ENCODE data around the gene STX12. TPM values are rescaled to one million over a fixed set of nuclear protein-coding genes. Genes with fewer than 3 reads are reported as not detected.

Gene STX12
- total and polyA plus RNA-seq, 2 experiments from 2014 or later = 6.1 to 9.0 TPM

DNA sequence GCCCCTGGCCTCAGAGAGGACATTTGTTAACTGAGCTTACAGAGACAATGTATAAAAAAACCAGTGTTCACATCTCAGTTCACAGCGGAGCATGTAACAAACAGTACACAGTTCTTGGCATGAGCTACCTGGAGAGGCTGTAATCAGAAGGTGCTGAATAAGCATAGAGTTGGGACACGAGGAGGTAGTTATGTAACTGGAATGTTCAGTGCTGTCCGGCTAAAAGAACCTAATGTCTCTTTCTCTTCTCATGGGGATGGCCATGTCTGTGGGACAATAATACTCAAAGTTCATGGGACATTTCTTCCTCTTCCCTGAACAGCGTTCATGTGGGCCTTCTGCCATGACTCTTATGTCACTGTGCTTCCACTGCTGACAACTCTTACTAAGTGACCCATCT is 17.2 kb upstream of the STX12 start:
- Mint-ChIP-seq H3K9me3 (no peaks in the 10 kb centered on the region), H3K27ac (no peak overlapping the region), H3K4me1 (no peaks in the 10 kb centered on the region), H3K4me3 (no peak overlapping the region), H3K36me3 (ENCODE audit: low read depth) (peaks cover 9% of the 10 kb centered on the region; the same call in 2 of the 3 replicates), H3K27me3 (ENCODE audit: insufficient read depth, low read depth, poor library complexity) (no peaks in the 10 kb centered on the region)
- Histone ChIP-seq H3K4me2 (no peak overlapping the region), H3F3A (replicated peaks; ENCODE audit: low read depth) (no peaks in the 10 kb centered on the region), H4K20me1 (replicated peaks; ENCODE audit: insufficient read depth) (no peaks in the 10 kb centered on the region; the same call in 1 of the 2 replicates), H3K27me3 (ENCODE audit: insufficient read depth) (no peaks in the 10 kb centered on the region), H3K4me1 (ENCODE audit: insufficient read depth) (no peaks in the 10 kb centered on the region), H3K9me2 (ENCODE audit: insufficient read depth) (no peaks in the 10 kb centered on the region), H3K36me3 (ENCODE audit: insufficient read depth) (peaks cover 8% of the 10 kb centered on the region; the same call in 1 of the 2 replicates), H3K27ac (ENCODE audit: low read depth) (no peak overlapping the region), H3K79me2 (replicated peaks; ENCODE audit: insufficient read depth) (no peaks in the 10 kb centered on the region), H3K4me3 (no peak overlapping the region), H2AFZ (no peak overlapping the region)
- TF ChIP-seq EZH2phosphoT487 (IDR thresholded peaks at IDR 0.05; ENCODE audit: unreplicated experiment) (no peak), ZNF114 (CRISPR knock-in tag; IDR thresholded peaks at IDR 0.05) (no peak), EZH2 (IDR thresholded peaks at IDR 0.05; ENCODE audit: low read depth, unreplicated experiment) (no peak), POLR2AphosphoS5 (IDR thresholded peaks at IDR 0.05; ENCODE audit: low read depth) (no peak), CREB1 (CRISPR knock-in tag; IDR thresholded peaks at IDR 0.05; ENCODE audit: low read depth) (no peak)
- TF ChIP-seq, protein P1, sequence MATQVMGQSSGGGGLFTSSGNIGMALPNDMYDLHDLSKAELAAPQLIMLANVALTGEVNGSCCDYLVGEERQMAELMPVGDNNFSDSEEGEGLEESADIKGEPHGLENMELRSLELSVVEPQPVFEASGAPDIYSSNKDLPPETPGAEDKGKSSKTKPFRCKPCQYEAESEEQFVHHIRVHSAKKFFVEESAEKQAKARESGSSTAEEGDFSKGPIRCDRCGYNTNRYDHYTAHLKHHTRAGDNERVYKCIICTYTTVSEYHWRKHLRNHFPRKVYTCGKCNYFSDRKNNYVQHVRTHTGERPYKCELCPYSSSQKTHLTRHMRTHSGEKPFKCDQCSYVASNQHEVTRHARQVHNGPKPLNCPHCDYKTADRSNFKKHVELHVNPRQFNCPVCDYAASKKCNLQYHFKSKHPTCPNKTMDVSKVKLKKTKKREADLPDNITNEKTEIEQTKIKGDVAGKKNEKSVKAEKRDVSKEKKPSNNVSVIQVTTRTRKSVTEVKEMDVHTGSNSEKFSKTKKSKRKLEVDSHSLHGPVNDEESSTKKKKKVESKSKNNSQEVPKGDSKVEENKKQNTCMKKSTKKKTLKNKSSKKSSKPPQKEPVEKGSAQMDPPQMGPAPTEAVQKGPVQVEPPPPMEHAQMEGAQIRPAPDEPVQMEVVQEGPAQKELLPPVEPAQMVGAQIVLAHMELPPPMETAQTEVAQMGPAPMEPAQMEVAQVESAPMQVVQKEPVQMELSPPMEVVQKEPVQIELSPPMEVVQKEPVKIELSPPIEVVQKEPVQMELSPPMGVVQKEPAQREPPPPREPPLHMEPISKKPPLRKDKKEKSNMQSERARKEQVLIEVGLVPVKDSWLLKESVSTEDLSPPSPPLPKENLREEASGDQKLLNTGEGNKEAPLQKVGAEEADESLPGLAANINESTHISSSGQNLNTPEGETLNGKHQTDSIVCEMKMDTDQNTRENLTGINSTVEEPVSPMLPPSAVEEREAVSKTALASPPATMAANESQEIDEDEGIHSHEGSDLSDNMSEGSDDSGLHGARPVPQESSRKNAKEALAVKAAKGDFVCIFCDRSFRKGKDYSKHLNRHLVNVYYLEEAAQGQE (IDR thresholded peaks at IDR 0.05; ENCODE audit: unreplicated experiment) = no peak
- TF ChIP-seq, protein P2, sequence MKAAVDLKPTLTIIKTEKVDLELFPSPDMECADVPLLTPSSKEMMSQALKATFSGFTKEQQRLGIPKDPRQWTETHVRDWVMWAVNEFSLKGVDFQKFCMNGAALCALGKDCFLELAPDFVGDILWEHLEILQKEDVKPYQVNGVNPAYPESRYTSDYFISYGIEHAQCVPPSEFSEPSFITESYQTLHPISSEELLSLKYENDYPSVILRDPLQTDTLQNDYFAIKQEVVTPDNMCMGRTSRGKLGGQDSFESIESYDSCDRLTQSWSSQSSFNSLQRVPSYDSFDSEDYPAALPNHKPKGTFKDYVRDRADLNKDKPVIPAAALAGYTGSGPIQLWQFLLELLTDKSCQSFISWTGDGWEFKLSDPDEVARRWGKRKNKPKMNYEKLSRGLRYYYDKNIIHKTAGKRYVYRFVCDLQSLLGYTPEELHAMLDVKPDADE (IDR thresholded peaks at IDR 0.05) = no peak
- TF ChIP-seq, protein P3, sequence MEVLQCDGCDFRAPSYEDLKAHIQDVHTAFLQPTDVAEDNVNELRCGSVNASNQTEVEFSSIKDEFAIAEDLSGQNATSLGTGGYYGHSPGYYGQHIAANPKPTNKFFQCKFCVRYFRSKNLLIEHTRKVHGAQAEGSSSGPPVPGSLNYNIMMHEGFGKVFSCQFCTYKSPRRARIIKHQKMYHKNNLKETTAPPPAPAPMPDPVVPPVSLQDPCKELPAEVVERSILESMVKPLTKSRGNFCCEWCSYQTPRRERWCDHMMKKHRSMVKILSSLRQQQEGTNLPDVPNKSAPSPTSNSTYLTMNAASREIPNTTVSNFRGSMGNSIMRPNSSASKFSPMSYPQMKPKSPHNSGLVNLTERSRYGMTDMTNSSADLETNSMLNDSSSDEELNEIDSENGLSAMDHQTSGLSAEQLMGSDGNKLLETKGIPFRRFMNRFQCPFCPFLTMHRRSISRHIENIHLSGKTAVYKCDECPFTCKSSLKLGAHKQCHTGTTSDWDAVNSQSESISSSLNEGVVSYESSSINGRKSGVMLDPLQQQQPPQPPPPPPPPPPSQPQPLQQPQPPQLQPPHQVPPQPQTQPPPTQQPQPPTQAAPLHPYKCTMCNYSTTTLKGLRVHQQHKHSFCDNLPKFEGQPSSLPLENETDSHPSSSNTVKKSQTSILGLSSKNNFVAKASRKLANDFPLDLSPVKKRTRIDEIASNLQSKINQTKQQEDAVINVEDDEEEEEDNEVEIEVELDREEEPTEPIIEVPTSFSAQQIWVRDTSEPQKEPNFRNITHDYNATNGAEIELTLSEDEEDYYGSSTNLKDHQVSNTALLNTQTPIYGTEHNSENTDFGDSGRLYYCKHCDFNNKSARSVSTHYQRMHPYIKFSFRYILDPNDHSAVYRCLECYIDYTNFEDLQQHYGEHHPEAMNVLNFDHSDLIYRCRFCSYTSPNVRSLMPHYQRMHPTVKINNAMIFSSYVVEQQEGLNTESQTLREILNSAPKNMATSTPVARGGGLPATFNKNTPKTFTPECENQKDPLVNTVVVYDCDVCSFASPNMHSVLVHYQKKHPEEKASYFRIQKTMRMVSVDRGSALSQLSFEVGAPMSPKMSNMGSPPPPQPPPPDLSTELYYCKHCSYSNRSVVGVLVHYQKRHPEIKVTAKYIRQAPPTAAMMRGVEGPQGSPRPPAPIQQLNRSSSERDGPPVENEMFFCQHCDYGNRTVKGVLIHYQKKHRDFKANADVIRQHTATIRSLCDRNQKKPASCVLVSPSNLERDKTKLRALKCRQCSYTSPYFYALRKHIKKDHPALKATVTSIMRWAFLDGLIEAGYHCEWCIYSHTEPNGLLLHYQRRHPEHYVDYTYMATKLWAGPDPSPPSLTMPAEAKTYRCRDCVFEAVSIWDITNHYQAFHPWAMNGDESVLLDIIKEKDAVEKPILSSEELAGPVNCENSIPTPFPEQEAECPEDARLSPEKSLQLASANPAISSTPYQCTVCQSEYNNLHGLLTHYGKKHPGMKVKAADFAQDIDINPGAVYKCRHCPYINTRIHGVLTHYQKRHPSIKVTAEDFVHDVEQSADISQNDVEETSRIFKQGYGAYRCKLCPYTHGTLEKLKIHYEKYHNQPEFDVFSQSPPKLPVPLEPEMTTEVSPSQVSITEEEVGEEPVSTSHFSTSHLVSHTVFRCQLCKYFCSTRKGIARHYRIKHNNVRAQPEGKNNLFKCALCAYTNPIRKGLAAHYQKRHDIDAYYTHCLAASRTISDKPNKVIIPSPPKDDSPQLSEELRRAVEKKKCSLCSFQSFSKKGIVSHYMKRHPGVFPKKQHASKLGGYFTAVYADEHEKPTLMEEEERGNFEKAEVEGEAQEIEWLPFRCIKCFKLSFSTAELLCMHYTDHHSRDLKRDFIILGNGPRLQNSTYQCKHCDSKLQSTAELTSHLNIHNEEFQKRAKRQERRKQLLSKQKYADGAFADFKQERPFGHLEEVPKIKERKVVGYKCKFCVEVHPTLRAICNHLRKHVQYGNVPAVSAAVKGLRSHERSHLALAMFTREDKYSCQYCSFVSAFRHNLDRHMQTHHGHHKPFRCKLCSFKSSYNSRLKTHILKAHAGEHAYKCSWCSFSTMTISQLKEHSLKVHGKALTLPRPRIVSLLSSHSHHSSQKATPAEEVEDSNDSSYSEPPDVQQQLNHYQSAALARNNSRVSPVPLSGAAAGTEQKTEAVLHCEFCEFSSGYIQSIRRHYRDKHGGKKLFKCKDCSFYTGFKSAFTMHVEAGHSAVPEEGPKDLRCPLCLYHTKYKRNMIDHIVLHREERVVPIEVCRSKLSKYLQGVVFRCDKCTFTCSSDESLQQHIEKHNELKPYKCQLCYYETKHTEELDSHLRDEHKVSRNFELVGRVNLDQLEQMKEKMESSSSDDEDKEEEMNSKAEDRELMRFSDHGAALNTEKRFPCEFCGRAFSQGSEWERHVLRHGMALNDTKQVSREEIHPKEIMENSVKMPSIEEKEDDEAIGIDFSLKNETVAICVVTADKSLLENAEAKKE (CRISPR knock-in tag; IDR thresholded peaks at IDR 0.05) = no peak
- TF ChIP-seq, protein P4, sequence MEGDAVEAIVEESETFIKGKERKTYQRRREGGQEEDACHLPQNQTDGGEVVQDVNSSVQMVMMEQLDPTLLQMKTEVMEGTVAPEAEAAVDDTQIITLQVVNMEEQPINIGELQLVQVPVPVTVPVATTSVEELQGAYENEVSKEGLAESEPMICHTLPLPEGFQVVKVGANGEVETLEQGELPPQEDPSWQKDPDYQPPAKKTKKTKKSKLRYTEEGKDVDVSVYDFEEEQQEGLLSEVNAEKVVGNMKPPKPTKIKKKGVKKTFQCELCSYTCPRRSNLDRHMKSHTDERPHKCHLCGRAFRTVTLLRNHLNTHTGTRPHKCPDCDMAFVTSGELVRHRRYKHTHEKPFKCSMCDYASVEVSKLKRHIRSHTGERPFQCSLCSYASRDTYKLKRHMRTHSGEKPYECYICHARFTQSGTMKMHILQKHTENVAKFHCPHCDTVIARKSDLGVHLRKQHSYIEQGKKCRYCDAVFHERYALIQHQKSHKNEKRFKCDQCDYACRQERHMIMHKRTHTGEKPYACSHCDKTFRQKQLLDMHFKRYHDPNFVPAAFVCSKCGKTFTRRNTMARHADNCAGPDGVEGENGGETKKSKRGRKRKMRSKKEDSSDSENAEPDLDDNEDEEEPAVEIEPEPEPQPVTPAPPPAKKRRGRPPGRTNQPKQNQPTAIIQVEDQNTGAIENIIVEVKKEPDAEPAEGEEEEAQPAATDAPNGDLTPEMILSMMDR (conservative IDR thresholded peaks at IDR 0.05; ENCODE audit: low read depth in 2 of 2) = no peak
- no peak for DNase-seq (ENCODE audit: low spot score)
- ATAC-seq = no peak

All from GM23338 (cell line).